T-helper 2 cell treated with Interferon-gamma antibody and Interleukin-4, amounts not matched to agents 5 μg/mL and 100 μg/mL, for 36 hours (primary cell): ENCODE results near the gene MFAP1.
"Not testable (repeated sequence)": the region's sequence is repeated elsewhere in the genome, so short reads cannot be mapped to it uniquely, and the experiment has no call there.

Experiments used
- DNase-seq: peaks from one replicate; pipeline ENCODE4 v3.0.0; 2021; ENCODE audit warnings: low spot score
- H3K27ac Mint-ChIP-seq: one replicate; pipeline ENCODE4 v1.8.0; 2021; ENCODE audit warnings: mild to moderate bottlenecking, mixed read lengths
- H3K27me3 Mint-ChIP-seq: one replicate; pipeline ENCODE4 v1.8.0; 2021; ENCODE audit warnings: low read depth, mixed read lengths
- H3K36me3 Mint-ChIP-seq: one replicate; pipeline ENCODE4 v1.8.0; 2021; ENCODE audit warnings: low read depth, mixed read lengths
- H3K4me1 Mint-ChIP-seq: one replicate; pipeline ENCODE4 v1.8.0; 2021; ENCODE audit warnings: low read depth, mixed read lengths
- H3K4me3 Mint-ChIP-seq: one replicate; pipeline ENCODE4 v1.8.0; 2022; ENCODE audit warnings: mild to moderate bottlenecking, moderate library complexity, mixed read lengths
- H3K9me3 Mint-ChIP-seq: one replicate; pipeline ENCODE4 v1.8.0; 2021; ENCODE audit warnings: mixed read lengths

Gene MFAP1

GRCh38 chr15:43824302-43825246, at the start of gene MFAP1:
TSS of gene MFAP1 (minus strand) at chr15:43824690. CDS start at chr15:43824569, 121 bp downstream.
- no peaks in the 10 kb centered on the region for H3K27me3 Mint-ChIP-seq
- peaks cover 31% of the 10 kb centered on the region for H3K4me1 Mint-ChIP-seq
- H3K36me3 Mint-ChIP-seq, result peaks cover 36% of the 10 kb centered on the region
- DNase-seq, result peak; percentile 91
- H3K4me3 Mint-ChIP-seq, result peak within 1 kb of the TSS; percentile 98
- H3K27ac Mint-ChIP-seq, result peak within 1 kb of the TSS; percentile 99
- peaks cover 5% of the 10 kb centered on the region for H3K9me3 Mint-ChIP-seq

GRCh38 chr15:43873651-43874050, 49.2 kb upstream of the MFAP1 start:
- H3K4me3 Mint-ChIP-seq, result no peak overlapping the region
- no peaks in the 10 kb centered on the region for H3K27me3 Mint-ChIP-seq
- H3K9me3 Mint-ChIP-seq, result no peaks in the 10 kb centered on the region
- DNase-seq, result no peak
- peaks cover 37% of the 10 kb centered on the region for H3K36me3 Mint-ChIP-seq
- no peak overlapping the region for H3K27ac Mint-ChIP-seq
- no peaks in the 10 kb centered on the region for H3K4me1 Mint-ChIP-seq

GRCh38 chr15:43872416-43873020, 48.0 kb upstream of the MFAP1 start:
- H3K4me3 Mint-ChIP-seq, result no peak overlapping the region
- H3K36me3 Mint-ChIP-seq, result peaks cover 44% of the 10 kb centered on the region
- H3K27ac Mint-ChIP-seq, result no peak overlapping the region
- no peaks in the 10 kb centered on the region for H3K9me3 Mint-ChIP-seq
- H3K4me1 Mint-ChIP-seq, result no peaks in the 10 kb centered on the region
- no peaks in the 10 kb centered on the region for H3K27me3 Mint-ChIP-seq
- DNase-seq, result no peak

DNA sequence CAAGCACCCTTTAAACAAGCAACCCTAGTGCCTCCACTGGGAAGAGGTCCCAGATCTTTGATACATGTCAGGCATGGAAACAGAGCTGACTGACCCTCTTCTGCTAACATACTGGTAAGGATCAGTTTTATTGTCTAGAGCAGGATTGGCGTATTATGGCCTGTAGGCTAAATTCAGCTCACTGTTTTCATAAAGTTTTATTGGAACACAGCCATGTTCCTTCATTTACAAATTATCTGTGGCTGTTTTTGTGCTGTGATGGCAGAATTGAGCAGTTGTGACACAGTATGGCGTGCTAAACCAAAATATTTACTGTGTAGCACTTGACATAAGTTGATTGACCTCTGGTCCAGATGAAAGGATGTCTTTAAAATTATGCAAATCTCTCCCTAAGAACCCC, 47.3 kb upstream of the MFAP1 start:
- H3K36me3 Mint-ChIP-seq, result peaks cover 47% of the 10 kb centered on the region
- H3K27me3 Mint-ChIP-seq, result no peaks in the 10 kb centered on the region
- H3K9me3 Mint-ChIP-seq, result no peaks in the 10 kb centered on the region
- H3K27ac Mint-ChIP-seq, result no peak overlapping the region
- H3K4me1 Mint-ChIP-seq, result no peaks in the 10 kb centered on the region
- no peak for DNase-seq
- no peak overlapping the region for H3K4me3 Mint-ChIP-seq

DNA sequence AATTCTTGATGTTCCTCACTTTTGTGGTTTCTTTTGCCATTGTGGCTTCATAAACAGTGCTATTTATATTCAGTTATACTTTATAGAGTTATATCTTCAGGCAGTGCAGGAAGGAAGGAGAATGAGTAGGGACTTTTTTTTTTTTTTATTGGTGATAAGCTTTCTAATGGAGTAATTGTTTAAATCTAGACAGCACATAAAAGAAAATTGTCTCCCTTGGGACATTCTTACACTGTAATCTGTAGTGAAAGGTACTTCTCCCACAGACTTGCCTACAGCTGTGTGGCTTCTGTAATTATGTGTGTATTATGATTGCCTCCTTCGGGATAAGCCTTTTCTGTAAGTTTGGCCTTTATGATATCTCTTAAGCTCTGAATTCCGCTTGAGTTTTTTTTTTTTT, 43.9 kb upstream of the MFAP1 start:
- Mint-ChIP-seq H3K9me3 (no peaks in the 10 kb centered on the region), H3K27ac (no peak overlapping the region)

GRCh38 chr15:43867096-43867495, 42.6 kb upstream of the MFAP1 start:
- Mint-ChIP-seq H3K27me3 (no peaks in the 10 kb centered on the region), H3K27ac (no peak overlapping the region), H3K4me3 (no peak overlapping the region), H3K36me3 (peaks cover 42% of the 10 kb centered on the region), H3K4me1 (no peaks in the 10 kb centered on the region), H3K9me3 (no peaks in the 10 kb centered on the region)
- DNase-seq, result no peak

More for the DNA sequence above, 43.9 kb upstream of the MFAP1 start:
- peaks cover 45% of the 10 kb centered on the region for H3K36me3 Mint-ChIP-seq
- no peak overlapping the region for H3K4me3 Mint-ChIP-seq
- no peaks in the 10 kb centered on the region for H3K4me1 Mint-ChIP-seq
- H3K27me3 Mint-ChIP-seq, result no peaks in the 10 kb centered on the region
- DNase-seq, result no peak

DNA sequence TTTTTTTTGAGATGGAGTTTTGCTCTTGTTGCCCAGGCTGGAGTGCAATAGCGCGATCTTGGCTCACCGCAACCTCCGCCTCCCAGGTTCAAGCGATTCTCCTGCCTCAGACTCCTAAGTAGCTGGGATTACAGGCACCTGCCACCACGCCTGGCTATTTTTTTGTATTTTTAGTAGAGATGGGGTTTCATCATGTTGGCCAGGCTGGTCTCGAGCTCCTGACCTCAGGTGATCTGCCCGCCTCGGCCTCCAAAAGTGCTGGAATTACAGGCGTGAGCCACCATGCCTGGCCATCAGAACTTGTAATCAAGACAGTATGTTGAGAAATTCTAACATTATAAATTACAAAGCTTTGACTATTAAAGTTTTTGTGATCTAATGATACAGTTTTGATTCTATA, 42.1 kb upstream of the MFAP1 start:
- H3K36me3 Mint-ChIP-seq, result peaks cover 40% of the 10 kb centered on the region
- H3K4me3 Mint-ChIP-seq, H3K27me3 Mint-ChIP-seq, H3K27ac Mint-ChIP-seq, H3K9me3 Mint-ChIP-seq, DNase-seq, H3K4me1 Mint-ChIP-seq: not testable (repeated sequence)

DNA sequence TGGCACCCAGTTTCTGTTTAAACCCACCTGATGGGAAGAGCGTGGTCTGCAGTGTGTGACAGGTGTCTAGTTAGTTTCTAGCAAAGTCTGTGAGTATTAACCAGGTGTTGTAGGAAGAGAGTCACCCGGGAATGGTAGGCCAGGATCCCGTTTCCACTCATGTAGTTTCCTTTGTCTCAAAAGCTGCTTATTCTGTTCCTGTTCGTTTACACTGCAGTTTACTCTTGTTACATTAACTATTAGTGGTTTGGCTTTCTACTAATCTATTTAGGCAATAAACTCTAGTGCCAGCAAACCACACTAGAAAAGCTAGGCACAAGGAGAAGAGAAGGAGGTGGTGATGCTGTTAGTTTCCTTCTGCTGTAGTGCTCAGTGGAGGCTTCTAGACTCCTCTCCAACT, 35.1 kb upstream of the MFAP1 start:
- Mint-ChIP-seq H3K27ac (no peak overlapping the region), H3K9me3 (no peaks in the 10 kb centered on the region), H3K36me3 (peaks cover 49% of the 10 kb centered on the region), H3K4me3 (no peak overlapping the region), H3K4me1 (peaks cover 2% of the 10 kb centered on the region), H3K27me3 (no peaks in the 10 kb centered on the region)
- DNase-seq, result no peak

DNA sequence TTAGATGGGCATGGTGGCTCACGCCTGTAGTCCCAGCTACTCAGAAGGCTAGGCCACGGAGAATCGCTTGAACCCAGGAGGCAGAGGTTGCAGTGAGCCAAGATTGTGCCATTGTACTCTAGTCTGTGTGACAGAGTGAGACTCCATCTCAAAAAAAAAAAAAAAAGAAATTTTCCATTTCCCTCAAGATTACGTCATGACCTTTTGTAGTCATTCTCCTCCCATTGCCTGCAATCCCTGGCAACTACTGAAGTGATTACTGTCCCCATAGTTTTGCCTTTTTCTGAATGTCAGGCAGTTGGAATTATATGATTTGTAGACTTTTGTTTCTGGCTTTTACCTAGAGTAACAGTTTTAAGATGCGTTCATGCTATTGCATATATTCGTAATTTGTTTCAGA, 30.3 kb upstream of the MFAP1 start:
- Mint-ChIP-seq H3K4me1 (peaks cover 2% of the 10 kb centered on the region), H3K9me3 (no peaks in the 10 kb centered on the region), H3K36me3 (peaks cover 54% of the 10 kb centered on the region), H3K27me3 (no peaks in the 10 kb centered on the region), H3K27ac (no peak overlapping the region), H3K4me3 (no peak overlapping the region)
- DNase-seq, result no peak

- Mint-ChIP-seq H3K4me3 (no peak overlapping the region), H3K9me3 (no peaks in the 10 kb centered on the region), H3K27ac (no peak overlapping the region), H3K27me3 (no peaks in the 10 kb centered on the region), H3K4me1 (peaks cover 2% of the 10 kb centered on the region), H3K36me3 (peaks cover 49% of the 10 kb centered on the region)
- no peak for DNase-seq
These were observed 28.1 kb upstream of the MFAP1 start for GRCh38 chr15:43852607-43853006.

GRCh38 chr15:43851251-43851650, 26.8 kb upstream of the MFAP1 start:
- H3K27me3 Mint-ChIP-seq, result no peaks in the 10 kb centered on the region
- peaks cover 2% of the 10 kb centered on the region for H3K4me1 Mint-ChIP-seq
- H3K27ac Mint-ChIP-seq, result no peak overlapping the region
- DNase-seq, result no peak
- no peaks in the 10 kb centered on the region for H3K9me3 Mint-ChIP-seq
- H3K36me3 Mint-ChIP-seq, result peaks cover 45% of the 10 kb centered on the region
- no peak overlapping the region for H3K4me3 Mint-ChIP-seq

DNA sequence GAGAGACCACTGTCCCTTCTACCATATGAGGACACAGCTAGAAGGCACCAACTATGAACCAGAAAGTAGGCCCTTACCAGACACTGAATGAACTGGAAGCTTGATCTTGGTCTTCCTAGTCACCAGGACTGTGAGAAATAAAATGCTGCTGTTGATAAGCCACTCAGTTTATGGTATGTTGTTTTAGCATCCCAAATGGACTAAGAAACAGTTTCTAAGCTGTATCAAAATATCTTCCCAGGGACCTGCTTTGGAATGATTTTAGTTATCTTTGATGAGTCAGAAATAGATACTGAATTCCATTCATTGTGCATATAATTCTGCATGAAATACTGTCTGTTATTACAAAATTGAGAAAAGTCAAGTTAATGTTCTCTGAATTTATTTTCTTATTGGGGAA, 20.9 kb upstream of the MFAP1 start:
- no peak overlapping the region for H3K4me3 Mint-ChIP-seq
- H3K4me1 Mint-ChIP-seq, result peaks cover 3% of the 10 kb centered on the region
- no peak overlapping the region for H3K27ac Mint-ChIP-seq
- no peak for DNase-seq
- no peaks in the 10 kb centered on the region for H3K27me3 Mint-ChIP-seq
- H3K36me3 Mint-ChIP-seq, result peaks cover 44% of the 10 kb centered on the region
- H3K9me3 Mint-ChIP-seq, result no peaks in the 10 kb centered on the region

DNA sequence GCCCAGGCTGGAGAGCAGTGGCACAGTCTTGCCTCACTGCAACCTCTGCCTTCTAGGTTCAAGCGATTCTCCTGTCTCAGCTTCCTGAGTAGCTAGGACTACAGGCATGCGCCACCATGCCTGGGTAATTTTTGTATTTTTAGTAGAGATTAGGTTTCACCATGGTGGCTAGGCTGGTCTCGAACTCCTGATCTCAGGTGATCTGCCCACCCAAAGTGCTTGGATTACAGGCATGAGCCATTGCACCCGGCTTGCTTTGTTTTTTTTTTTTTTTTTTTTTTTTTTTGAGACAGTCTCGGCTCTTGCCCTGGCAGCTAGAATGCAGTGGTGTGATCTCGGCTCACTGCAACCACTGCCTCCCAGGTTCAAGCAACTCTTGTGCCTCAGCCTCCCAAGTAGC, 8.0 kb upstream of the MFAP1 start:
- Mint-ChIP-seq H3K4me3 (peak overlapping the region; percentile 58), H3K27ac (peak overlapping the region; percentile 67), H3K4me1 (peaks cover 31% of the 10 kb centered on the region), H3K36me3 (peaks cover 58% of the 10 kb centered on the region)
- not testable (repeated sequence) for DNase-seq, H3K9me3 Mint-ChIP-seq, H3K27me3 Mint-ChIP-seq

- H3K27ac Mint-ChIP-seq, result peak overlapping the region; percentile 28
- peaks cover 31% of the 10 kb centered on the region for H3K4me1 Mint-ChIP-seq
- not testable (repeated sequence) for H3K27me3 Mint-ChIP-seq, H3K9me3 Mint-ChIP-seq, DNase-seq
- peaks cover 60% of the 10 kb centered on the region for H3K36me3 Mint-ChIP-seq
- peak overlapping the region; percentile 58 for H3K4me3 Mint-ChIP-seq
These were observed 7.1 kb upstream of the MFAP1 start for GRCh38 chr15:43831519-43832052.
